WTC11 (cell line): ENCODE measurements around the gene AUP1.

Experiments
- ATF2 ChIP-seq: sonication (generic); formaldehyde crosslinking; IDR thresholded peaks from 2 replicates; pipeline ENCODE4 v1.8.1; 2022; ENCODE audit warnings: low read depth, missing genetic modification reagents, borderline replicate concordance
- CREB1 ChIP-seq: sonication (generic); formaldehyde crosslinking; IDR thresholded peaks from 2 replicates; pipeline ENCODE4 v1.8.0; 2023; ENCODE audit warnings: mild to moderate bottlenecking, missing genetic modification reagents
- HMGA2 ChIP-seq: fragments of 250-450 bp; sonication (Bioruptor Pico); IDR thresholded peaks from 2 replicates; pipeline ENCODE4 v1.4.0; 2021; ENCODE audit warnings: mild to moderate bottlenecking, moderate library complexity
- NR1H2 ChIP-seq: sonication (generic); formaldehyde crosslinking; IDR thresholded peaks from 2 replicates; pipeline ENCODE4 v1.9.0; 2021; ENCODE audit warnings: mild to moderate bottlenecking, moderate library complexity, missing genetic modification reagents
- NR2C2 ChIP-seq: sonication (generic); formaldehyde crosslinking; IDR thresholded peaks from 2 replicates; pipeline ENCODE4 v1.8.0; 2022; ENCODE audit warnings: mild to moderate bottlenecking, missing genetic modification reagents
- TF ChIP-seq, protein P1 (sequence below): fragments of 200-600 bp; IDR thresholded peaks from 2 replicates; pipeline ENCODE4 v1.8.0; 2022; ENCODE audit warnings: antibody characterized with exemption
- TF ChIP-seq, protein P2 (sequence below): sonication (generic); formaldehyde crosslinking; conservative IDR thresholded peaks from 2 replicates; pipeline ENCODE4 v1.8.1; 2023; ENCODE audit warnings: mild to moderate bottlenecking, low read depth, missing genetic modification reagents, moderate library complexity
- TF ChIP-seq, protein P3 (sequence below): sonication (generic); formaldehyde crosslinking; IDR thresholded peaks from 2 replicates; pipeline ENCODE4 v1.8.1; 2023; ENCODE audit warnings: mild to moderate bottlenecking, missing genetic modification reagents, moderate library complexity

DNA sequence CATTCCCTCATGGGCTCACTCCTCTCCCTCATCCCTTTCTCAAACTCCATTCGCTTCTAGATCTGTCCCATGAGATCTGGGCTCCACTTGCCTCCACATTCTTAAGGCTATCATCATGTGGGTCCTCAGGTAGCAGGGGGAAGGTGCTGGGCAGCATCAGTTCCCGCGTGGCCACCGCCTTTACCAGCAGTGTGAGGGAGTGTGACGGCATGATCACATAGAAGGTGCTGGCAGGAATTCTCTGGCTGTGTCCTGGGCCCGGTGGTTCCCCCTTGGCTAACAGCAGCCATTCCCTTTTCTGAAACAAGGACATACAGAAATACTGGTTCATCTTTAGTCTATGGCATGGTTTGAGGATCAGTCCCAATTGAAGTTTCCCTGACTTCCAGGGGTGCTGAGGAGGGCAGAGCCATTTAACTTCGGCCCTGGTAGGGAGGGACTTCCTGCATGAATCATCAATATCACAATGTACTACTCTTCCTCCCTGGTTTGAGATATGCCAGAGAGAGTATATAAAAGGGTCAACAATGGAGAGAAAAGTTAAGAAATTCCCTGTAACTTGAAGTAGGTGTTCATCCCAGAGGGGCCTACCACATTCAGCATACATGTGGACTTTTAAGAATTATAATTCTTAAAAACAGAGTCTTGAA lies 32.7 kb upstream of the AUP1 start:
- TF ChIP-seq, protein P1, sequence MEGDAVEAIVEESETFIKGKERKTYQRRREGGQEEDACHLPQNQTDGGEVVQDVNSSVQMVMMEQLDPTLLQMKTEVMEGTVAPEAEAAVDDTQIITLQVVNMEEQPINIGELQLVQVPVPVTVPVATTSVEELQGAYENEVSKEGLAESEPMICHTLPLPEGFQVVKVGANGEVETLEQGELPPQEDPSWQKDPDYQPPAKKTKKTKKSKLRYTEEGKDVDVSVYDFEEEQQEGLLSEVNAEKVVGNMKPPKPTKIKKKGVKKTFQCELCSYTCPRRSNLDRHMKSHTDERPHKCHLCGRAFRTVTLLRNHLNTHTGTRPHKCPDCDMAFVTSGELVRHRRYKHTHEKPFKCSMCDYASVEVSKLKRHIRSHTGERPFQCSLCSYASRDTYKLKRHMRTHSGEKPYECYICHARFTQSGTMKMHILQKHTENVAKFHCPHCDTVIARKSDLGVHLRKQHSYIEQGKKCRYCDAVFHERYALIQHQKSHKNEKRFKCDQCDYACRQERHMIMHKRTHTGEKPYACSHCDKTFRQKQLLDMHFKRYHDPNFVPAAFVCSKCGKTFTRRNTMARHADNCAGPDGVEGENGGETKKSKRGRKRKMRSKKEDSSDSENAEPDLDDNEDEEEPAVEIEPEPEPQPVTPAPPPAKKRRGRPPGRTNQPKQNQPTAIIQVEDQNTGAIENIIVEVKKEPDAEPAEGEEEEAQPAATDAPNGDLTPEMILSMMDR, result no peak
- TF ChIP-seq CREB1 (no peak), HMGA2 (CRISPR knock-in tag) (no peak), ATF2 (CRISPR knock-in tag) (no peak), NR1H2 (no peak), NR2C2 (no peak)
- TF ChIP-seq, protein P2, sequence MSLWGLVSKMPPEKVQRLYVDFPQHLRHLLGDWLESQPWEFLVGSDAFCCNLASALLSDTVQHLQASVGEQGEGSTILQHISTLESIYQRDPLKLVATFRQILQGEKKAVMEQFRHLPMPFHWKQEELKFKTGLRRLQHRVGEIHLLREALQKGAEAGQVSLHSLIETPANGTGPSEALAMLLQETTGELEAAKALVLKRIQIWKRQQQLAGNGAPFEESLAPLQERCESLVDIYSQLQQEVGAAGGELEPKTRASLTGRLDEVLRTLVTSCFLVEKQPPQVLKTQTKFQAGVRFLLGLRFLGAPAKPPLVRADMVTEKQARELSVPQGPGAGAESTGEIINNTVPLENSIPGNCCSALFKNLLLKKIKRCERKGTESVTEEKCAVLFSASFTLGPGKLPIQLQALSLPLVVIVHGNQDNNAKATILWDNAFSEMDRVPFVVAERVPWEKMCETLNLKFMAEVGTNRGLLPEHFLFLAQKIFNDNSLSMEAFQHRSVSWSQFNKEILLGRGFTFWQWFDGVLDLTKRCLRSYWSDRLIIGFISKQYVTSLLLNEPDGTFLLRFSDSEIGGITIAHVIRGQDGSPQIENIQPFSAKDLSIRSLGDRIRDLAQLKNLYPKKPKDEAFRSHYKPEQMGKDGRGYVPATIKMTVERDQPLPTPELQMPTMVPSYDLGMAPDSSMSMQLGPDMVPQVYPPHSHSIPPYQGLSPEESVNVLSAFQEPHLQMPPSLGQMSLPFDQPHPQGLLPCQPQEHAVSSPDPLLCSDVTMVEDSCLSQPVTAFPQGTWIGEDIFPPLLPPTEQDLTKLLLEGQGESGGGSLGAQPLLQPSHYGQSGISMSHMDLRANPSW (CRISPR knock-in tag), result no peak
- TF ChIP-seq, protein P3, sequence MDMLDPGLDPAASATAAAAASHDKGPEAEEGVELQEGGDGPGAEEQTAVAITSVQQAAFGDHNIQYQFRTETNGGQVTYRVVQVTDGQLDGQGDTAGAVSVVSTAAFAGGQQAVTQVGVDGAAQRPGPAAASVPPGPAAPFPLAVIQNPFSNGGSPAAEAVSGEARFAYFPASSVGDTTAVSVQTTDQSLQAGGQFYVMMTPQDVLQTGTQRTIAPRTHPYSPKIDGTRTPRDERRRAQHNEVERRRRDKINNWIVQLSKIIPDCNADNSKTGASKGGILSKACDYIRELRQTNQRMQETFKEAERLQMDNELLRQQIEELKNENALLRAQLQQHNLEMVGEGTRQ (CRISPR knock-in tag), result no peak
